Stomach (tissue), 4 donors: ENCODE results near the gene RCOR3.

Experiments
- EP300 ChIP-seq: sonication (generic); formaldehyde crosslinking; IDR thresholded peaks from one replicate; pipeline ENCODE4 v1.6.1; 2017; ENCODE audit warnings: antibody characterized with exemption
- POLR2A ChIP-seq, 4 donors: fragments of 450-650 bp; IDR thresholded peaks; one replicate each; pipeline ENCODE4 v1.6.1; 2016; ENCODE audit warnings: antibody characterized with exemption in 4 of 4, control low read depth in 2 of 4, mild to moderate bottlenecking in 1 of 4, moderate library complexity in 1 of 4
- POLR2AphosphoS5 ChIP-seq, 3 donors: sonication (generic); formaldehyde crosslinking; IDR thresholded peaks; one replicate each; pipeline ENCODE4 v1.6.1; 2016; ENCODE audit warnings: antibody characterized with exemption in 3 of 3
- TF ChIP-seq, protein P1 (sequence below), 7 experiments: fragments of 450-650 bp in 4 of 7; fragments of 200-600 bp in 3 of 7; sonication (generic) in 3 of 7; IDR thresholded peaks; one replicate each; pipeline ENCODE4 v1.5.1; 2016 to 2019; ENCODE audit warnings: antibody characterized with exemption in 7 of 7, control low read depth in 2 of 7, mild to moderate bottlenecking in 1 of 7

DNA sequence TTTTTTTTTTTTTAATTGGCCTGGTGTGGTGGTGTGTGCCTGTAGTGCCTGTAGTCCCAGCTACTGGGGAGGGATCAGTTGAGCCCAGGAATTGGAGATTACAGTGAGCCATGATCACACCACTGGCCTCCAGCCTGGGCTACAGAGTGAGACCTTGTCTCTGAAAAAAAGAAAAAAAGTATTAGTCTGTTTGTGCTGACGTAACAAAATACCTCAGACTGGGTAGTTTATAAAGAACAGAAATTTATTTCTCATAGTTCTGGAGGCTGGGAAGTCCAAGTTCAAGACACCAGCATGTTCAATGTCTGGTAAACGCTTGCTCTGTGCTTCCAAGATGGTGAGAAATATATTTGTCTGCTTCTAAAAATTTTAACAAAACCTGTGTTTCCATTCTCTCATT is 93.3 kb downstream of the RCOR3 start:
- TF ChIP-seq, protein P1, sequence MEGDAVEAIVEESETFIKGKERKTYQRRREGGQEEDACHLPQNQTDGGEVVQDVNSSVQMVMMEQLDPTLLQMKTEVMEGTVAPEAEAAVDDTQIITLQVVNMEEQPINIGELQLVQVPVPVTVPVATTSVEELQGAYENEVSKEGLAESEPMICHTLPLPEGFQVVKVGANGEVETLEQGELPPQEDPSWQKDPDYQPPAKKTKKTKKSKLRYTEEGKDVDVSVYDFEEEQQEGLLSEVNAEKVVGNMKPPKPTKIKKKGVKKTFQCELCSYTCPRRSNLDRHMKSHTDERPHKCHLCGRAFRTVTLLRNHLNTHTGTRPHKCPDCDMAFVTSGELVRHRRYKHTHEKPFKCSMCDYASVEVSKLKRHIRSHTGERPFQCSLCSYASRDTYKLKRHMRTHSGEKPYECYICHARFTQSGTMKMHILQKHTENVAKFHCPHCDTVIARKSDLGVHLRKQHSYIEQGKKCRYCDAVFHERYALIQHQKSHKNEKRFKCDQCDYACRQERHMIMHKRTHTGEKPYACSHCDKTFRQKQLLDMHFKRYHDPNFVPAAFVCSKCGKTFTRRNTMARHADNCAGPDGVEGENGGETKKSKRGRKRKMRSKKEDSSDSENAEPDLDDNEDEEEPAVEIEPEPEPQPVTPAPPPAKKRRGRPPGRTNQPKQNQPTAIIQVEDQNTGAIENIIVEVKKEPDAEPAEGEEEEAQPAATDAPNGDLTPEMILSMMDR (IDR thresholded peaks at IDR 0.05), result no peak
- no peak for TF ChIP-seq POLR2A (IDR thresholded peaks at IDR 0.05)
- no peak for TF ChIP-seq POLR2AphosphoS5 (IDR thresholded peaks at IDR 0.05)
- no peak for TF ChIP-seq EP300
